Right lobe of liver (tissue), 6 donors: Measurements from ENCODE around the gene SAFB2. TPM values are rescaled to one million over a fixed set of nuclear protein-coding genes. Genes with fewer than 3 reads are reported as not detected.

Experiments
- ATAC-seq, 4 donors: fragments of 200-7000 bp; cut with Tn5 transposase; one replicate each; pipeline ENCODE4 v1.9.1; 2020; ENCODE audit warnings: mild to moderate bottlenecking in 4 of 4, moderate library complexity in 4 of 4
- DNase-seq, 3 donors: peaks; one replicate each; pipeline ENCODE4 v3.0.0-alpha.2; 2020
- H3K27ac ChIP-seq, 3 donors: fragments of 200-600 bp; one replicate each; pipeline ENCODE4 v1.8.0; 2022
- H3K27me3 ChIP-seq, 2 donors: fragments of 200-600 bp; one replicate each; pipeline ENCODE4 v1.8.0; 2022
- H3K36me3 ChIP-seq, 4 donors: fragments of 200-600 bp; sonication (generic) in 1 of 4; one replicate each; pipeline versions ENCODE4 v1.5.1 to v1.8.0; 2017 to 2022; ENCODE audit warnings: control low read depth in 1 of 4
- H3K4me1 ChIP-seq, 4 donors: fragments of 200-600 bp; sonication (generic) in 1 of 4; one replicate each; pipeline versions ENCODE4 v1.5.1 to v1.8.0; 2017 to 2022; ENCODE audit warnings: control low read depth in 1 of 4
- H3K4me3 ChIP-seq, 3 donors: fragments of 200-600 bp; one replicate each; pipeline ENCODE4 v1.8.0; 2022
- H3K9me3 ChIP-seq, 4 donors: fragments of 200-600 bp; sonication (generic) in 1 of 4; one replicate each; pipeline versions ENCODE4 v1.5.1 to v1.8.0; 2017 to 2022; ENCODE audit warnings: control low read depth in 1 of 4
- CTCF ChIP-seq, 4 donors: fragments of 200-600 bp in 3 of 4; fragments of 450-650 bp in 1 of 4; IDR thresholded peaks; one replicate each; pipeline versions ENCODE4 v1.5.1 to v1.8.0; 2016 to 2022; ENCODE audit warnings: antibody characterized with exemption in 4 of 4, mild to moderate bottlenecking in 2 of 4
- POLR2A ChIP-seq: fragments of 450-650 bp; IDR thresholded peaks from one replicate; pipeline ENCODE4 v1.6.1; 2017; ENCODE audit warnings: antibody characterized with exemption, mild to moderate bottlenecking
- WGBS: methylation state at CpG from one replicate; pipeline ENCODE4 v1.1.6; 2018; ENCODE audit warnings: low coverage, low lambda C conversion rate; ENCODE audit not compliant: insufficient coverage; ENCODE audit errors: missing lambda C conversion rate; 5-methylcytosine and 5-hydroxymethylcytosine counted together
- intact Hi-C, 2 donors: fragments of 100-400 bp; cut with DNase I; formaldehyde crosslinking; loops; one replicate each; pipeline versions ENCODE4 v1.11.2 to v1.14.1; 2022
- total RNA-seq, 6 experiments: library from RNA; depleted of rRNA in 2 of 6; stranded (reverse); fragments of >200 nt in 2 of 6; fragmentation: NEBNext Ultra II Directional in 3 of 6; extraction: Animal tissue kit (Norgen Biotek cat#: 25700) in 3 of 6; gene quantifications; one replicate each; pipeline versions ENCODE4 v1.1.0 to v1.2.4, GENCODE V29; 2016 to 2023
- donor health status: DM: no; HTN: yes; CAD: no.
- donor health status: DM: no; HTN: no; CAD: no.
- donor health status: DM: no; HTN: no; CAD: no.
- donor health status: DM: no; HTN: yes; CAD: no.
- donor health status: DM: no; HTN: yes; CAD: no.

Gene SAFB2
- total RNA-seq, 6 experiments from 2014 or later = 16.9 to 48.9 (median 41.7) TPM

- intact Hi-C loops = no loop called here
- DNase-seq = no peak
- Histone ChIP-seq H3K9me3 (no peaks in the 10 kb centered on the region), H3K36me3 (no peaks in the 10 kb centered on the region), H3K27ac (no peak overlapping the region), H3K4me1 (no peaks in the 10 kb centered on the region), H3K4me3 (no peak overlapping the region), H3K27me3 (no peaks in the 10 kb centered on the region)
- WGBS = 28% methylated on average over 4 of the region's 5 CpGs
- no peak for ATAC-seq
- TF ChIP-seq POLR2A = no peak
- no peak for TF ChIP-seq CTCF (IDR thresholded peaks at IDR 0.05)
Observed at GRCh38 chr19:5554828-5555227, 67.7 kb downstream of the SAFB2 start.

- TF ChIP-seq POLR2A (no peak), CTCF (IDR thresholded peaks at IDR 0.05) (no peak)
- DNase-seq = no peak
- Histone ChIP-seq H3K27ac (no peak overlapping the region), H3K9me3 (no peaks in the 10 kb centered on the region), H3K27me3 (no peaks in the 10 kb centered on the region), H3K4me1 (no peaks in the 10 kb centered on the region), H3K36me3 (no peaks in the 10 kb centered on the region), H3K4me3 (no peak overlapping the region)
- WGBS = 88% methylated on average over 8 of the region's 9 CpGs
- intact Hi-C loops = no loop called here
- ATAC-seq = no peak
Observed at GRCh38 chr19:5553892-5554291, 68.7 kb downstream of the SAFB2 start.

GRCh38 chr19:5547881-5548280, 74.7 kb downstream of the SAFB2 start:
- no peaks in the 10 kb centered on the region for H3K36me3 ChIP-seq
- no peaks in the 10 kb centered on the region for H3K9me3 ChIP-seq
- no peak overlapping the region for H3K4me3 ChIP-seq
- H3K4me1 ChIP-seq = no peaks in the 10 kb centered on the region
- no peak overlapping the region for H3K27ac ChIP-seq
- no peak for DNase-seq
- intact Hi-C loops = no loop called here
- peak in 1 of 4 donors; percentile 38 for ATAC-seq
- TF ChIP-seq POLR2A (no peak), CTCF (IDR thresholded peaks at IDR 0.05) (peak; percentile 8 to 41 (median 26))
- H3K27me3 ChIP-seq = no peaks in the 10 kb centered on the region
- WGBS = 25% methylated on average over 8 of the region's 8 CpGs

GRCh38 chr19:5545984-5546383, 76.6 kb downstream of the SAFB2 start:
- intact Hi-C loops = no loop called here
- TF ChIP-seq POLR2A (no peak), CTCF (IDR thresholded peaks at IDR 0.05) (no peak)
- ATAC-seq (no peak), DNase-seq (no peak)
- Histone ChIP-seq H3K36me3 (no peaks in the 10 kb centered on the region), H3K4me3 (no peak overlapping the region), H3K4me1 (no peaks in the 10 kb centered on the region), H3K27ac (no peak overlapping the region), H3K9me3 (no peaks in the 10 kb centered on the region), H3K27me3 (no peaks in the 10 kb centered on the region)
- WGBS = 70% methylated on average over 4 of the region's 4 CpGs

- no peak for ATAC-seq
- H3K27me3 ChIP-seq = no peaks in the 10 kb centered on the region
- no peaks in the 10 kb centered on the region for H3K4me1 ChIP-seq
- TF ChIP-seq POLR2A (no peak), CTCF (IDR thresholded peaks at IDR 0.05) (no peak)
- intact Hi-C loops = no loop called here
- 73% methylated on average over 5 of the region's 5 CpGs for WGBS
- no peak overlapping the region for H3K4me3 ChIP-seq
- H3K36me3 ChIP-seq = no peaks in the 10 kb centered on the region
- no peak overlapping the region for H3K27ac ChIP-seq
- no peaks in the 10 kb centered on the region for H3K9me3 ChIP-seq
- DNase-seq = no peak
Observed at GRCh38 chr19:5545051-5545450, 77.5 kb downstream of the SAFB2 start.
